ENCODE measurements around the gene PURB. TPM values are rescaled to one million over a fixed set of nuclear protein-coding genes. Genes with fewer than 3 reads are reported as not detected.

The PURB gene
- total RNA-seq, 4 donors from 2014 or later: 20.0 to 28.5 (median 26.8) TPM

DNA sequence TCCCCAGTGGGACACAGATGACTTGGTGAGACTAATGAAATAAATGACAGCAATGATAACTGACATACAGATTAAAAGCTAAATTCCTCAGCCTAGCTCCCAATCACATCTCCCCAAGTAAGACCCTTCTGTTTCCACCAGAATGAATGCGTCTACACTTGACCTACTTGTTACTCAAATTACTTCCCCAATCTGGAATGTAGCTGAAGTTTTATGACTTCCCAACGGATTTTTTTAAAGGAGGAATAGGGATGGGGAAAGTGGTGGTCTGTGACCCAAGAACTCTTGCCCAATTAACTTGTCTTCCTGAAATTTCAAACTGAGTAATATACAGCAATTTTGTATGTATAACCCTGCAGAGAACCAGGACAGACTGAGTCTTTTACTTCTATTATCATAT, 46.6 kb downstream of the PURB start:
- no peak for DNase-seq (ENCODE audit: low spot score in 2 of 2)
- WGBS, 2 donors: 73% methylated on average over 2 of the region's 2 CpGs
- no peak overlapping the region for H3K4me3 ChIP-seq (ENCODE audit: low read depth, poor library complexity, severe bottlenecking)
- TF ChIP-seq POLR2A (IDR thresholded peaks at IDR 0.05): no peak
- TF ChIP-seq, protein P1, sequence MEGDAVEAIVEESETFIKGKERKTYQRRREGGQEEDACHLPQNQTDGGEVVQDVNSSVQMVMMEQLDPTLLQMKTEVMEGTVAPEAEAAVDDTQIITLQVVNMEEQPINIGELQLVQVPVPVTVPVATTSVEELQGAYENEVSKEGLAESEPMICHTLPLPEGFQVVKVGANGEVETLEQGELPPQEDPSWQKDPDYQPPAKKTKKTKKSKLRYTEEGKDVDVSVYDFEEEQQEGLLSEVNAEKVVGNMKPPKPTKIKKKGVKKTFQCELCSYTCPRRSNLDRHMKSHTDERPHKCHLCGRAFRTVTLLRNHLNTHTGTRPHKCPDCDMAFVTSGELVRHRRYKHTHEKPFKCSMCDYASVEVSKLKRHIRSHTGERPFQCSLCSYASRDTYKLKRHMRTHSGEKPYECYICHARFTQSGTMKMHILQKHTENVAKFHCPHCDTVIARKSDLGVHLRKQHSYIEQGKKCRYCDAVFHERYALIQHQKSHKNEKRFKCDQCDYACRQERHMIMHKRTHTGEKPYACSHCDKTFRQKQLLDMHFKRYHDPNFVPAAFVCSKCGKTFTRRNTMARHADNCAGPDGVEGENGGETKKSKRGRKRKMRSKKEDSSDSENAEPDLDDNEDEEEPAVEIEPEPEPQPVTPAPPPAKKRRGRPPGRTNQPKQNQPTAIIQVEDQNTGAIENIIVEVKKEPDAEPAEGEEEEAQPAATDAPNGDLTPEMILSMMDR (IDR thresholded peaks at IDR 0.05): no peak
- intact Hi-C loops (cut with DNase I; ENCODE audit: low total_unique reads): no loop called here

DNA sequence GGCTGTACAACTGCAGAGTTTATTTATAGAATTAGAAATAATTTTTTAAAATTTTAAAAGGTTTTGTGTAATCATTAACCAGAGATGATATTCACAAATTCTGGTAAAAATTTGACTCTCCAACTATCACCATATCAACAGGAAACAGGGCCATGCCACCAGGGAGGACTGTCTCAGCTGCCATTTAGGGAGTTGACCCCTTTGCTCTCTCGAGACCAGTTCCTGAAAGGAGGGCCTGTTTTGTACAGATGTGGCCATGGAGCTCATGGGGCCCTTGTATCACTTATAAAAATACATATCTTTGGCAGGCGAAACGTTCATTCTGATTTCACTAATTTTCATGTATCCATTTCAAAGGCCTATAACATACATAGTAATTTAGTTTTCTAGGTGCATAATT, 57.8 kb downstream of the PURB start:
- intact Hi-C loops (cut with DNase I; ENCODE audit: low total_unique reads): no loop called here
- WGBS, 2 donors: 84 to 87% methylated on average over 3 of the region's 3 CpGs
- TF ChIP-seq, protein P1 (IDR thresholded peaks at IDR 0.05): no peak
- no peak for TF ChIP-seq POLR2A (IDR thresholded peaks at IDR 0.05)
- DNase-seq (ENCODE audit: low spot score in 2 of 2): no peak
- H3K4me3 ChIP-seq (ENCODE audit: low read depth, poor library complexity, severe bottlenecking): no peak overlapping the region

Other genes starting within 250 kb of the PURB start
- 10 to 100 TPM; 21.1 to 36.0 (median 24.7) TPM for gene ZMIZ2, start 136.7 kb downstream of the PURB start, total RNA-seq
- 1,000 to 10,000 TPM; 1,809 to 2,568 (median 2,150) TPM for gene PPIA, start 88.8 kb downstream of the PURB start, total RNA-seq
- gene H2AZ2, start 37.4 kb downstream of the PURB start, total RNA-seq: 10 to 100 TPM; 62.8 to 83.8 (median 70.1) TPM
- gene MYO1G, start 93.5 kb upstream of the PURB start, total RNA-seq: 1 to 10 TPM; 1.1 to 3.0 (median 2.2) TPM
- gene CCM2, start 114.7 kb upstream of the PURB start, total RNA-seq: 10 to 100 TPM; 25.1 to 45.7 (median 32.6) TPM
- gene NACAD, start 203.4 kb upstream of the PURB start, total RNA-seq: 1 to 10 TPM in 3 of 4 donors, under 1 TPM in 1; 0.89 to 2.0 (median 1.7) TPM
- gene TBRG4, start 226.2 kb upstream of the PURB start, total RNA-seq: 10 to 100 TPM; 46.0 to 62.3 (median 58.1) TPM